ENCODE measurements around the gene SLC5A9.

DNA sequence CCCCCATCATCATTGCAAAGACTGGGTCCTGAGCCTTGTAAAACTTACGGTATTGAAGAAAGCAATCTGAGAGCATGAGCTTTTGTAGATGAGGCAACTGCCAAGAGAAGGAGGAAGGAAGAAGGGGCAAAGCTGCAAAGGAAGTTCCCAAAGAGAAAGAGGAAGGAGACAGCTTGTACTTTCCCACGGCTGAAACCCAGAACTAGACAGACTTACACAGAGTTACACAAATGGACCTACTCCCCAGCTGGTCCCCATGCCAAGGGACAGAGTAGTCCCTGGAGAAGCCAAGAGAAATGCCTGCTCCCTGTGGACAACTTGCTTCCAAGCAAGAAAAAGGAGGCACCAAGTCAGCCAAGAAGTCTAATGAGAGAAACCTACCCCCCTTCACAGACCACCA is 22.6 kb downstream of the SLC5A9 start:
- TF ChIP-seq TAF1 (IDR thresholded peaks at IDR 0.05; ENCODE audit: borderline replicate concordance, low read depth, low read length) (no peak), POLR2AphosphoS5 (IDR thresholded peaks at IDR 0.05; ENCODE audit: low read depth, low read length) (no peak), POLR2A (IDR thresholded peaks at IDR 0.05; ENCODE audit: low read depth, low read length) (no peak)
